ENCODE measurements around the gene UBB.

- TF ChIP-seq CTCF (IDR thresholded peaks at IDR 0.05) = no peak
- TF ChIP-seq POLR2AphosphoS5 (IDR thresholded peaks at IDR 0.05) = no peak
These were observed 28.1 kb upstream of the UBB start for GRCh38 chr17:16352667-16353316.
